Kidney (tissue), 14 donors: Measurements from ENCODE around the gene GCKR. TPM values are rescaled to one million over a fixed set of nuclear protein-coding genes. Genes with fewer than 3 reads are reported as not detected.

Experiments
- DNase-seq, 5 donors: peaks; one replicate each; pipeline ENCODE4 v3.0.0-alpha.2; 2013 to 2020
- FAIRE-seq: peaks from 2 replicates; lab custom pipeline; 2012; peaks lifted over from hg19 to GRCh38; lab: Jason Lieb, UNC
- H3K27ac ChIP-seq, 2 donors: one replicate each; pipeline ENCODE4 v1.7.0; 2013; ENCODE audit warnings: low read depth in 2 of 2, low read length in 2 of 2, inconsistent platforms in 1 of 2
- H3K27me3 ChIP-seq: one replicate; pipeline ENCODE4 v1.7.1; 2013; ENCODE audit warnings: low read length, inconsistent platforms; ENCODE audit not compliant: control insufficient read depth, insufficient read depth
- H3K36me3 ChIP-seq, 3 donors: one replicate each; pipeline versions ENCODE4 v1.7.0 to v1.7.1; 2013; ENCODE audit warnings: low read length in 3 of 3, control low read depth in 1 of 3, inconsistent platforms in 1 of 3; ENCODE audit not compliant: insufficient read depth in 3 of 3, control insufficient read depth in 2 of 3
- H3K4me1 ChIP-seq, 3 donors: one replicate each; pipeline versions ENCODE4 v1.7.0 to v1.7.1; 2013; ENCODE audit warnings: low read length in 3 of 3, inconsistent platforms in 1 of 3, low read depth in 1 of 3; ENCODE audit not compliant: control insufficient read depth in 2 of 3, insufficient read depth in 2 of 3
- H3K4me3 ChIP-seq, 3 donors: one replicate each; pipeline versions ENCODE4 v1.7.0 to v1.8.1; 2013; ENCODE audit warnings: low read length in 3 of 3, control low read depth in 1 of 3, inconsistent platforms in 1 of 3
- H3K9ac ChIP-seq, 3 donors: one replicate each; pipeline versions ENCODE4 v1.7.0 to v1.7.1; 2013; ENCODE audit warnings: low read length in 3 of 3, control low read depth in 1 of 3, inconsistent platforms in 1 of 3
- H3K9me3 ChIP-seq, 3 donors: one replicate each; pipeline versions ENCODE4 v1.7.0 to v1.7.1; 2013; ENCODE audit warnings: low read length in 3 of 3, control low read depth in 1 of 3, inconsistent platforms in 1 of 3; ENCODE audit not compliant: control insufficient read depth in 2 of 3, insufficient read depth in 1 of 3
- CTCF ChIP-seq: IDR thresholded peaks from 3 replicates; pipeline ENCODE4 v1.5.1; 2012; ENCODE audit warnings: mild to moderate bottlenecking, moderate library complexity, borderline replicate concordance; ENCODE audit not compliant: insufficient read depth; ENCODE audit errors: extremely low read depth
- intact Hi-C: fragments of 100-400 bp; cut with DNase I; formaldehyde crosslinking; loops from one replicate; pipeline ENCODE4 v1.11.1; 2022
- polyA plus RNA-seq: library from polyadenylated mRNA; stranded (reverse); fragments of 350-450 nt; fragmentation: Illumina TruSeq; extraction: RNeasy Lipid Tissue Mini Kit (QIAGEN cat#74804); gene quantifications from one replicate; pipeline ENCODE4 v1.2.3, GENCODE V29; 2014; ENCODE audit warnings: low read depth, low replicate concordance; ENCODE audit not compliant: insufficient read depth
- total RNA-seq: library from RNA; stranded (reverse); fragmentation: NEBNext Ultra II Directional; extraction: Animal tissue kit (Norgen Biotek cat#: 25700); gene quantifications from one replicate; pipeline ENCODE4 v1.2.1, GENCODE V29; 2021
- donor health status: control.
- donor health status: control.
- donor health status: control.
- donor health status: control.
- donor health status: control.
- donor health status: DM: yes; HTN: yes; CAD: no.
- donor health status: Normal renal cell carcinoma (clear cell type).

The GCKR gene
- total and polyA plus RNA-seq, 2 donors from 2014 or later = 2.2 TPM; not detected in 1

GRCh38 chr2:27494944-27495554 is 1.6 kb upstream of the GCKR start, which contains the start of gene FNDC4:
Gene FNDC4 (minus strand): TSS chr2:27495200. CDS start chr2:27494679, 521 bp downstream.
- Histone ChIP-seq H3K27me3 (peaks cover 3% of the 10 kb centered on the region), H3K4me1 (peaks cover 2 to 5% (median 2%) of the 10 kb centered on the region in 3 donors), H3K9me3 (no peaks in the 10 kb centered on the region), H3K27ac (no peak within 1 kb of the TSS), H3K36me3 (no peaks in the 10 kb centered on the region), H3K9ac (peak within 1 kb of the TSS in 2 of 3 donors; percentile 32 to 56), H3K4me3 (peak within 1 kb of the TSS; percentile 53 to 58 (median 53))
- peak; percentile 33 to 76 (median 57) for DNase-seq
- no peak for FAIRE-seq
- TF ChIP-seq CTCF = no peak
- intact Hi-C loops = no loop called here

- no peak overlapping the region for H3K4me3 ChIP-seq
- intact Hi-C loops = no loop called here
- DNase-seq = no peak
- no peak for FAIRE-seq
- no peaks in the 10 kb centered on the region for H3K9me3 ChIP-seq
- no peak overlapping the region for H3K27ac ChIP-seq
- TF ChIP-seq CTCF = no peak
- H3K27me3 ChIP-seq = peaks cover 3% of the 10 kb centered on the region
- H3K36me3 ChIP-seq = no peaks in the 10 kb centered on the region
- no peak overlapping the region for H3K9ac ChIP-seq
- H3K4me1 ChIP-seq = peaks cover 0 to 4% (median 0%) of the 10 kb centered on the region in 3 donors
These were observed 741 bp upstream of the GCKR start for GRCh38 chr2:27495840-27496356.

- DNase-seq (no peak), FAIRE-seq (no peak)
- no peak for TF ChIP-seq CTCF
- H3K36me3 ChIP-seq = no peaks in the 10 kb centered on the region
- peaks cover 0 to 4% (median 0%) of the 10 kb centered on the region in 3 donors for H3K4me1 ChIP-seq
- no peak overlapping the region for H3K27ac ChIP-seq
- peaks cover 3% of the 10 kb centered on the region for H3K27me3 ChIP-seq
- H3K4me3 ChIP-seq = no peak overlapping the region
- H3K9ac ChIP-seq = no peak overlapping the region
- no peaks in the 10 kb centered on the region for H3K9me3 ChIP-seq
- intact Hi-C loops = no loop called here
These were observed 619 bp downstream of the GCKR start for GRCh38 chr2:27497288-27497627.
